ENCODE results near the gene HSPA1L. TPM values are rescaled to one million over a fixed set of nuclear protein-coding genes. Genes with fewer than 3 reads are reported as not detected.

The HSPA1L gene
- total and polyA plus RNA-seq, 4 donors = 0.27 to 0.79 (median 0.47) TPM

GRCh38 chr6:31794866-31795615, 20.0 kb downstream of the HSPA1L start:
- 3% methylated on average over 44 of the region's 44 CpGs for WGBS
- DNase-seq (ENCODE audit: low spot score) = no peak

More at GRCh38 chr6:31794866-31795615, 20.0 kb downstream of the HSPA1L start:
- Histone ChIP-seq H3K27ac (ENCODE audit: low read depth in 1 of 2, low read length in 2 of 2) (peak overlapping the region; percentile 92 to 94), H3K9me3 (ENCODE audit: control insufficient read depth in 4 of 4, low read length in 3 of 4) (no peaks in the 10 kb centered on the region), H3K27me3 (ENCODE audit: control insufficient read depth in 4 of 4, insufficient read depth in 4 of 4, low read length in 3 of 4) (no peaks in the 10 kb centered on the region), H3K4me3 (ENCODE audit: low read depth in 1 of 3, low read length in 3 of 3) (peak overlapping the region; percentile 95 to 98 (median 96)), H3K4me1 (ENCODE audit: control insufficient read depth in 4 of 4, insufficient read depth in 4 of 4, low read length in 3 of 4) (peaks cover 0 to 10% (median 6%) of the 10 kb centered on the region in 4 donors), H3K9ac (ENCODE audit: low read depth in 1 of 2, low read length in 2 of 2) (peak overlapping the region; percentile 93 to 99), H3K36me3 (ENCODE audit: control insufficient read depth in 4 of 4, insufficient read depth in 3 of 4, low read depth in 1 of 4, low read length in 3 of 4) (peaks cover 0 to 13% (median 7%) of the 10 kb centered on the region in 4 donors)
- TF ChIP-seq TAF1 (conservative IDR thresholded peaks at IDR 0.05) (no peak), CTCF (IDR thresholded peaks at IDR 0.05; ENCODE audit: low read depth, low read length, missing input control) (no peak), HNF4G (IDR thresholded peaks at IDR 0.05) (no peak), SP1 (IDR thresholded peaks at IDR 0.05) (no peak), NR2F2 (IDR thresholded peaks at IDR 0.05) (no peak), GABPA (IDR thresholded peaks at IDR 0.05 in 1 of 2, conservative IDR thresholded peaks at IDR 0.05 in 1 of 2) (no peak), JUND (IDR thresholded peaks at IDR 0.05) (no peak), ATF3 (IDR thresholded peaks at IDR 0.05) (no peak), HNF4A (conservative IDR thresholded peaks at IDR 0.05) (no peak), FOXA1 (IDR thresholded peaks at IDR 0.05) (no peak), YY1 (IDR thresholded peaks at IDR 0.05) (no peak), ZBTB33 (IDR thresholded peaks at IDR 0.05) (no peak), RAD21 (IDR thresholded peaks at IDR 0.05) (no peak)
- TF ChIP-seq, protein P1, sequence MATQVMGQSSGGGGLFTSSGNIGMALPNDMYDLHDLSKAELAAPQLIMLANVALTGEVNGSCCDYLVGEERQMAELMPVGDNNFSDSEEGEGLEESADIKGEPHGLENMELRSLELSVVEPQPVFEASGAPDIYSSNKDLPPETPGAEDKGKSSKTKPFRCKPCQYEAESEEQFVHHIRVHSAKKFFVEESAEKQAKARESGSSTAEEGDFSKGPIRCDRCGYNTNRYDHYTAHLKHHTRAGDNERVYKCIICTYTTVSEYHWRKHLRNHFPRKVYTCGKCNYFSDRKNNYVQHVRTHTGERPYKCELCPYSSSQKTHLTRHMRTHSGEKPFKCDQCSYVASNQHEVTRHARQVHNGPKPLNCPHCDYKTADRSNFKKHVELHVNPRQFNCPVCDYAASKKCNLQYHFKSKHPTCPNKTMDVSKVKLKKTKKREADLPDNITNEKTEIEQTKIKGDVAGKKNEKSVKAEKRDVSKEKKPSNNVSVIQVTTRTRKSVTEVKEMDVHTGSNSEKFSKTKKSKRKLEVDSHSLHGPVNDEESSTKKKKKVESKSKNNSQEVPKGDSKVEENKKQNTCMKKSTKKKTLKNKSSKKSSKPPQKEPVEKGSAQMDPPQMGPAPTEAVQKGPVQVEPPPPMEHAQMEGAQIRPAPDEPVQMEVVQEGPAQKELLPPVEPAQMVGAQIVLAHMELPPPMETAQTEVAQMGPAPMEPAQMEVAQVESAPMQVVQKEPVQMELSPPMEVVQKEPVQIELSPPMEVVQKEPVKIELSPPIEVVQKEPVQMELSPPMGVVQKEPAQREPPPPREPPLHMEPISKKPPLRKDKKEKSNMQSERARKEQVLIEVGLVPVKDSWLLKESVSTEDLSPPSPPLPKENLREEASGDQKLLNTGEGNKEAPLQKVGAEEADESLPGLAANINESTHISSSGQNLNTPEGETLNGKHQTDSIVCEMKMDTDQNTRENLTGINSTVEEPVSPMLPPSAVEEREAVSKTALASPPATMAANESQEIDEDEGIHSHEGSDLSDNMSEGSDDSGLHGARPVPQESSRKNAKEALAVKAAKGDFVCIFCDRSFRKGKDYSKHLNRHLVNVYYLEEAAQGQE (IDR thresholded peaks at IDR 0.05) = no peak
